SK-N-MC (cell line): ENCODE data around the gene NFATC1.

Experiments used
- EZH2 ChIP-seq: fragments of 200-600 bp; sonication (generic); IDR thresholded peaks from one replicate; pipeline ENCODE4 v1.6.1; 2017; ENCODE audit warnings: antibody characterized with exemption
- POLR2AphosphoS5 ChIP-seq: IDR thresholded peaks from 2 replicates; pipeline ENCODE4 v1.6.1; 2012; ENCODE audit warnings: mild to moderate bottlenecking, low read depth, low read length, borderline replicate concordance

DNA sequence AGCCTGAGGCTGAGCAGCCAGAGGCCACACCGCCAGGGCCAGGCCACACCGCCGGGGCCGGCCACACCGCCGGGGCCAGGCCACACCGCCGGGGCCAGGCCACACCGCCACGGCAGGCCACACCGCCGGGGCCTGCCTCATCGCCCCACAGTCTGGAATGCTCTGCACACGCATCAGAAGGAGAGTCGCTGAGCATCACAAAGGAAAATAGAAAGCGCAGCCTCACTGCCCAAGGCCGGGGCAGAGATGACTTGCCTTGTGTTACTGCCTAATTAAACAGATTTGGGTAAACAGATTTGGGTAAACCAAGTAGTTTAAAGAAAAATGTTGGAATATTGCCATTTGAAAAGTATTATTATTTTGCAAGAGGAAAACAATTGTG lies 10.4 kb upstream of the NFATC1 start:
- TF ChIP-seq POLR2AphosphoS5: no peak
- no peak for TF ChIP-seq EZH2
